Measurements from ENCODE around the gene GALNT14. TPM values are rescaled to one million over a fixed set of nuclear protein-coding genes. Genes with fewer than 3 reads are reported as not detected.

GALNT14 gene
- total RNA-seq, 1 donor from 2014 or later: 1.7 TPM

- no peak for DNase-seq
Measured at GRCh38 chr2:31132786-31133185, 5.5 kb downstream of the GALNT14 start.

- no peak for DNase-seq
Measured at GRCh38 chr2:31131871-31132270, 6.4 kb downstream of the GALNT14 start.

GRCh38 chr2:31129375-31130171, 8.7 kb downstream of the GALNT14 start:
- no peak for DNase-seq

- DNase-seq: no peak
Measured at GRCh38 chr2:31127931-31128330, 10.3 kb downstream of the GALNT14 start.

GRCh38 chr2:31125918-31126695, 12.1 kb downstream of the GALNT14 start:
- DNase-seq: no peak

GRCh38 chr2:31124904-31125303, 13.3 kb downstream of the GALNT14 start:
- no peak for DNase-seq

- DNase-seq: no peak
Measured at GRCh38 chr2:31122133-31122532, 16.1 kb downstream of the GALNT14 start.

GRCh38 chr2:31113765-31114164, 24.5 kb downstream of the GALNT14 start:
- DNase-seq: no peak

- no peak for DNase-seq
Measured at GRCh38 chr2:31112544-31112943, 25.7 kb downstream of the GALNT14 start.

GRCh38 chr2:31110998-31111397, 27.2 kb downstream of the GALNT14 start:
- DNase-seq: no peak

GRCh38 chr2:31110431-31110830, 27.8 kb downstream of the GALNT14 start:
- no peak for DNase-seq

- no peak for DNase-seq
Measured at GRCh38 chr2:31109633-31110192, 28.5 kb downstream of the GALNT14 start.

- DNase-seq: no peak
Measured at GRCh38 chr2:31108561-31109286, 29.5 kb downstream of the GALNT14 start.

- DNase-seq: no peak
Measured at GRCh38 chr2:31107591-31108300, 30.5 kb downstream of the GALNT14 start.

- no peak for DNase-seq
Measured at GRCh38 chr2:31101701-31102100, 36.5 kb downstream of the GALNT14 start.

GRCh38 chr2:31097962-31098613, 40.2 kb downstream of the GALNT14 start:
- DNase-seq: no peak

- DNase-seq: no peak
Measured at GRCh38 chr2:31090188-31090587, 48.1 kb downstream of the GALNT14 start.

- DNase-seq: no peak
Measured at GRCh38 chr2:31089645-31090044, 48.6 kb downstream of the GALNT14 start.

GRCh38 chr2:31088504-31089195, 49.6 kb downstream of the GALNT14 start:
- no peak for DNase-seq

GRCh38 chr2:31087491-31087890, 50.7 kb downstream of the GALNT14 start:
- no peak for DNase-seq

- no peak for DNase-seq
Measured at GRCh38 chr2:31086590-31086989, 51.6 kb downstream of the GALNT14 start.
